Activated CD4-positive, alpha-beta T cell treated with anti-CD3 and anti-CD28 coated beads for 24 hours (primary cell): ENCODE measurements around the gene LYST.
"Not testable (repeated sequence)": the region's sequence is repeated elsewhere in the genome, so short reads cannot be mapped to it uniquely, and the experiment has no call there.

ENCODE experiments used
- DNase-seq, 2 donors: peaks; one replicate each; pipeline ENCODE4 v3.0.0-alpha.2; 2020; ENCODE audit warnings: low read depth in 2 of 2

The LYST gene

GRCh38 chr1:235767795-235768194 is 98.9 kb downstream of the LYST start:
- no peak for DNase-seq

GRCh38 chr1:235766794-235767285 is 99.9 kb downstream of the LYST start:
- no peak for DNase-seq

- DNase-seq, result no peak
These were observed 102.7 kb downstream of the LYST start for GRCh38 chr1:235763962-235764361.

- no peak for DNase-seq
These were observed 107.4 kb downstream of the LYST start for GRCh38 chr1:235759336-235759735.

- no peak for DNase-seq
These were observed 107.8 kb downstream of the LYST start for GRCh38 chr1:235758931-235759330.

DNA sequence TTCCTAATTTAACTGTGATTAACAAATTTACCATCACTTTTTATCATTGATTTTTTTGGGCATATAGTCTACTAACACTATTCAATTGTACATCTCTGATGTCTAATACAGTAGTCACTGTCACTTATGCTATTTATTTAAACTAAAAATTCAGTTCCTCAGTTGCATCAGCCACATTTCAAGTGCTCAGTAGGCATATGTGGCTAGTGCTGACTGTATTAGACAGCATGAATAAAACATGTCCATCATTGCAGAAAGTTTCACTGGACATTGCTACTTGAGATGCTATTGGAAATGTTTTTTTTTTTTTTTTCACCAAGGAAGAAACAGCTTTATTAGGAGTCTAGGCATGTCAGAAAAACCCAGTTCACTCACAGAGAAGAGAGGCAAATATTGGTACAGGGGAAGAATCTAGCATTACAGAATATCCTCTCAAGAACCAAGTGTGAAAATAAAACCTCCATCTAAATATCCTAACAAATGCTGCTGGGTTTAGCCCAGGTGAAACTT is 109.1 kb downstream of the LYST start:
- no peak for DNase-seq

- DNase-seq, result not testable (repeated sequence)
These were observed 112.5 kb downstream of the LYST start for GRCh38 chr1:235754186-235754585.

DNA sequence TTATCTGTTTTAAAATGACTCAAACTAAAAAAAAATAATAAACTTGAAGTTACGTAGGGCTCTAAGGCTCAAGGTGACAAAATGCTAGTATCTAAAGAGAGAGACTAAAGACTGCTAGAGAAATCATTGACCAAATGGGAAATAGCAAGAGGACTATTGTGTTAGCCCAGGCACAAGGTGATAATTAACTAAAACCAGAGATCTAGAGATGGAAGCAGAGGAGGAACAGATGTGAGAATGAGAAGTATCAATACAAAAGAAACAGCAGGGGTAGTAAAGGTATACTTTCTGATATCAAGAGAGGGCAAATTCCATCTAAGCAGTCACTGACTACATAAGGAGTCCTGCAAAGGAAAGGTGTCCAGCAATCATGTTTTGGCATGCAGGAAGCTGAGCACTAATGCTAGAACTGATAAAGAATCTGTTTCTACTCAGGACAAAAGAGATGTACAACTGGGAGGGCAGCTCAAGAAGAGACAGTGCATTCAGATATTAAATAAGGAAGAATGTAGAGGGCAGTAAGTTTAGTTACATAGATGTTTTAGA is 116.9 kb downstream of the LYST start:
- DNase-seq, result no peak

DNA sequence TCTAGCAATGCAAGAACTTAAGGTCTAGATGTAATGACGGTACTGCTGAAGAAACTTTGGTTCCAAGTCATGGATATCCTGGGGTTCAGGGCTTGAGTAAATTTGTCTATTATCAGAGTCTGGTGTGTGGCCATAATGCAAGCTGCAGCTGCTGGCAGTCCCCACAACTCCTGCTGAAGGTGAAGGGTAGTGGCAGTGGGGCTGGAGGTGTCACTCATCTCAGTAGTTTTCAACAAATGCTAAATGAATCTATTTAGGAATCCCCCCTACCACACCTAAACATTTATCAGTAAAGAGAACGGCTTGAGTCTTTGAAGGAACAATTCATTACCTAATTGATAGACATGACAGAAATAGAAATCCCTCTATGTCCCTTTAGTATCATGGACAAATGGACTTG is 118.0 kb downstream of the LYST start:
- no peak for DNase-seq

GRCh38 chr1:235746245-235746644 is 120.5 kb downstream of the LYST start:
- DNase-seq, result no peak

- no peak for DNase-seq
These were observed 121.1 kb downstream of the LYST start for GRCh38 chr1:235745503-235746136.

DNA sequence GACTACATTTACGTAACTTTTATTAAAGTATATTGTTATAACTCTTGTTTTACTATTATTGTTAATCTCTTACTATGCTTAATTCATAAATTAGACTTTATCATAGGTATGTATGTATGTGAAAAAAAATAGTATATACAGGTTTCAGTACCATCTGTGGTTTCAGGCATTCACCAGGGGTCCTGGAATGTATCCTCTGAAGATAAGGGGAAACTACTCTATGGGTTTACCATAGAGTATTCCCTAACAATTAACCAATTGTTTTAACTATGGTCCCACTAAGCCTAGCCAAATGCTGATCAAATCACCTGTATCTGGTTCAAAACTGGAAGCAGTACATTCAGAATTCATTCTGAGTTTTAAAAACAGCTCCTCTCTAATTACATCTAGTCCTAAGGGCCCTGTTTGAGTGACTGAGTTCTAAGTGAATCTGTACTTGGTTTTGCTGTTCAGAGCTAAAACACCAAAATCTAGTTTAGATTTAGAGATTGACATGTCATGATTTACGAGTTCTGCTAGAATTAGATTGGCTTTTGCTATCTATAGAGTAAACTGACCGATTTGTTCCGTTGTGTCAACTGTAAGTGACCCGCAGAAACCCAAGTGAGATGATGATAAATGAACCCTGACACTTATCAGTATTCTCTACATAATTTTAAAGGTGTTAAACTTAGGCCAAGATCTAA is 123.6 kb downstream of the LYST start:
- DNase-seq, result no peak

DNA sequence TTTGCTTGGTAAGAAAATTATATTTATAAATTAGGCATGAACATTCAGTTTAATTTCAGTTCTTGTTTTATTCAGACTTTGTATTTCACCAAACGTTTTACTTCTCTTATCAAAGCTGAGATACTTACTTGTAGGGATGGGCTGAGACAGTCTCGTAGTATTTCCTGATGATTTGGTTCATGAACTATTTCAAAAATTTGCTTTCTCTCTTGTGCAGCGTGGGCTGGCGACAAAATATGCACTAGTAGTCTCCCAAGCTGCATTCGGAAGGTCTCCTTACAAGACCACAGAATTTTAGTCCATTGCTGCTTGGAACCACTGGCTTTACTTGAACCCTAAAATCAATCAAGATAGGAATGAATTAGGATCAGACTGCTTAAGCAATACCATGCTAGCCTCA is 125.4 kb downstream of the LYST start:
- no peak for DNase-seq

DNA sequence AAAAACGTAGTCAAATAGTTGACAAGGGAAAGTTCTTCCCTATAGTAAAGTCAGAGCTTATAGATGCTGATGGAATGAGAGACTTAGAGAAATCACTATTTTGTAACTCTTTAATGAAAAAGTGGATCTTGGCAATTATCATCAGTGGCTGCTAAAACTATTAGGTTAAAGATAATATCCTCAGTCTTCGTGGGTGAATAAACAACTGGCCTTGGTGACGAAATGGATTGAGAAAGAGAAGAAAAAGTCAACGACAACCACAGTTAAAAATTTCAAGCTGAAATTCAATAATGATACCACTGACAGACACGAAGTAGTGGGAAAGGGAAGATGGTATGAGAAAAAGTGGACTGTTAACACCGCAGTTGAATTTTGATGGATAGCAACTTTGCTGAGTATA is 127.1 kb downstream of the LYST start:
- no peak for DNase-seq

DNA sequence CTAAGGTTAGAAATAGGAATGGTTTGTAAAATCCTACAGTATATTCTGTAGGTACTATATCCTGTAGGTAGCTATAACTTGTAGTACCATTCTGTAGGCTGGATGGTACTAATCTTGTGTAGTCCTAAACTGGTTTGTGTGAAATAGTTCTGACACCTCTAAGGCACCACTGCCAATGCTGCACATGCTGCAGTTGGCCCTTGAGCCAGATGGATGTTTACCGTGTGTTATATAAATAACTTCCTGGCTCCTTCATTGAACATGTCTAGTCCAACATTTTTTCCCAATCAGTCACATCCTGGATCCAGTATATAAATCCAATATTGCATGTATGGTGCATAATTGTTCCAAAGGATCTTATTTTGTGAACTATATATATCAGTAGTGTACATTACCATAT is 127.6 kb downstream of the LYST start:
- no peak for DNase-seq

DNA sequence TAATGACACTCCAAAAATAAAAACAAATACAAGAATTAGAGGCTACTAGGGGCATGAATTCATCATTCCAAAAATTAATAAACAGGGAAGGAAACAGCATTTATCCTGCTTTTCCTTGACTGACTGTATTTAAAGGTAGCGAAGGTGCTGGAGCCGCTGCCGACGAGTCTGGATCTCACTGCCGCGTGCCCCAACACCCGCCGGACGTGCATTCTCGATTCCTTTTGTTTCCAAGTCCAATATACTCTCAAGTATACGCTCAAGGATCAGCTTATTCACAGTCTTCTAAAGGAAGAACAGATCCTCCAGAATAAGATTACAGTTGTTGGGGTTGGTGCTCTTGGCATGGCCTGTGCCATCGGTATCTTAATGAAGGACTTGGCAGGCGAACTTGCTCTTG is 129.0 kb downstream of the LYST start:
- no peak for DNase-seq

GRCh38 chr1:235736263-235736662 is 130.4 kb downstream of the LYST start:
- DNase-seq, result no peak

- no peak for DNase-seq
These were observed 131.1 kb downstream of the LYST start for GRCh38 chr1:235735621-235736020.

- DNase-seq, result no peak
These were observed 132.4 kb downstream of the LYST start for GRCh38 chr1:235734335-235734734.

GRCh38 chr1:235730007-235730406 is 136.7 kb downstream of the LYST start:
- DNase-seq, result no peak

DNA sequence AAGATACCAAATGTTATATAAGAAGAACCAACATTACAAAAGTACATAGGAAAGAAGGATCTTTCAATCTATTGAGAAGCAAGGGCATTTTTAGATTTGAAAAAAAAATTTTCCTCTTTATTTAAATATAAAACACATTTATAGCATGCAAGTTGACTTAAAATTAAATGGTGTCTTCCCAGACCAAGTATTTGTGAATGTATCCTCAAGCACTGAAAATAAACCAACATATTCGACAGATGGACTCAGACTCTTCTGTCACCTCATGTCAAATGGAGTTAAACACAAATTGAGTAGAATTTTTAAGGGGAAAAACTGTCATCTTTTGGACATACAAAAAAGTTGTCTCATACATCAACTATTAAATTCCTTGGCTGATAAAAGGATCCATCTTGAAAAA is 140.1 kb downstream of the LYST start:
- no peak for DNase-seq

DNA sequence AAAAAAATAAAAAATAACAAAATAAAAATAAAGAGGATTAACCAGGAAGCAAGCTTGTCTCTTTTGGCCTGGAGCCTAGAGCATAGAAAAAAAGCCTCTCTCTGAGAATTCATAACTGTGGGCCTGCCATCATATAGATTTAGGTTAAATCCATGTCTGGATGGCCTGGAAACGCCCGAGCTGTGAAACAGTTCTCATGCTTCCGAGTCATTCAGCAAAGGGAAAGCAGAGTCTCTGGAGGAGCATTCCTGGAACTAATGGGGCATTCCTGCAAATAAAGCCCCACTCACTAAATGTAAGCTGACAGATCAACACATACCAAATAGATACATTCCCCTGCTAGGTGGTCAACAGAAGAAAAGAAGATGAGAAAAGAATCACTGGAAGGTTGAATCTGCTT is 141.3 kb downstream of the LYST start:
- DNase-seq, result no peak

DNA sequence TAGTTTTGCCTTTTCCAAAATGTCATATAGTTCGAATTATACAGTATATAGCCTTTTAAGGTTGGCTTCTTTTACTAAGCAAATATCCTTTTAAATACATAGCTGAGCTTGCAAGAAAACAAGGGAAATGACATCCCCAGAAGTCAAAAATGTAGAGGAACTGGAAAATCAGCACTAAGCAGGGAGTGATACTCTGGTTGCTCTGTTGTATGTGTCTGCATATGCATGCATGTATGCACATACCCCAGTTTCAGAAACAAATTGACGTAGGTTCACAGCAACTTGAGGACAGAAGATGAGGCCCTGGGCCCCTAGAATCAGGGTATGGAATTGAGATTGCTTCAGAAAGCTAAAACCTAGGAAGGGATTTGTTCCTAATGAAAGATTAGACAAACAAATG is 142.0 kb downstream of the LYST start:
- DNase-seq, result no peak
